ENCODE results near the gene PTPRJ. TPM values are rescaled to one million over a fixed set of nuclear protein-coding genes. Genes with fewer than 3 reads are reported as not detected.
A peak's percentile ranks its signal among the peaks of the same experiment; 100 is the strongest.

Gene PTPRJ
- total RNA-seq, 1 experiment from 2014 or later, result 11.0 TPM

DNA sequence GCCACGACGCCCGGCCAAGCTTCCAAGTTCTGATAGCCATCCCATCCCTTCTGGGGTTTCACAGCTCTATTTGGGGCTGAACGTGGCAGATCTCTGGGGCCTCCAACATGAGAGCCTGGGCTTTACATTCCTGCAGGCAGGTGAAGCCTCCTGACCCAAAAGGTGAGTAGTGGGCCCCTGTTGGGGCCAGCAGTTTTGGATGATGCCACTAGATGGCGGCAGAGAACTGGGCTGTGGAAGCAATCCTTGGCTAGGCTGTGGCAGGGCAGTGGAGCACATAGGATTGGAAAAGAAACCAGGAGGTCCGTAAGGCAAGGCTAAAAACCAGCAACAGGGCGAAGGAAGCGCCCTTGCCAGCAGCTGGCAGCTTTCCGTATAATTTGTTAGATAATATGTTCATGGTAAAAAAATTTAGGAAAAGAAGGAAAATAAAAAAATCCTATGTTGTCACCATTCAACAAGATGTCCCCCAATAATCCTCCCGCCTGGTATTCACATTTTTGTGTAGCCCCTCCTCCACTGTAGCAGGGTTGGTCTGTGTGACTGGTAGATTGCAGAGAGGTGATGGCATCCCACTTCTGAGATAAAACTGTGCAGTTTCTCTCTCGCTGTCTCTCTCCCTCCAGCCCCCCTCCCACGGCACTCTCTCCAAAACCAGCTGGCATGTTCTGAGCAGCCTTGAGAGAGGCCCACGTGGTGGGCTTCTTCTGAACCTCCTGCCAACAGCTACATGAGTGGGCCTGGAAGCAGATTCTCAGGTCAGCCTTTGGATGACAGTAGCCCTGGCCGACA, 192.7 kb downstream of the PTPRJ start:
- H3K4me1 ChIP-seq, result no peaks in the 10 kb centered on the region
- Mint-ChIP-seq H3K27me3 (ENCODE audit: insufficient read depth, unreplicated experiment) (peaks cover 3% of the 10 kb centered on the region), H3K36me3 (ENCODE audit: insufficient read depth, unreplicated experiment) (no peaks in the 10 kb centered on the region), H3K27ac (ENCODE audit: unreplicated experiment) (no peak overlapping the region), H3K9me3 (ENCODE audit: unreplicated experiment) (no peaks in the 10 kb centered on the region), H3K4me1 (ENCODE audit: low read depth, unreplicated experiment) (no peaks in the 10 kb centered on the region), H3K4me3 (ENCODE audit: unreplicated experiment) (no peak overlapping the region)
- H3K4me3 ChIP-seq (ENCODE audit: low read depth, low read length), result no peak overlapping the region
- TF ChIP-seq, protein P1, sequence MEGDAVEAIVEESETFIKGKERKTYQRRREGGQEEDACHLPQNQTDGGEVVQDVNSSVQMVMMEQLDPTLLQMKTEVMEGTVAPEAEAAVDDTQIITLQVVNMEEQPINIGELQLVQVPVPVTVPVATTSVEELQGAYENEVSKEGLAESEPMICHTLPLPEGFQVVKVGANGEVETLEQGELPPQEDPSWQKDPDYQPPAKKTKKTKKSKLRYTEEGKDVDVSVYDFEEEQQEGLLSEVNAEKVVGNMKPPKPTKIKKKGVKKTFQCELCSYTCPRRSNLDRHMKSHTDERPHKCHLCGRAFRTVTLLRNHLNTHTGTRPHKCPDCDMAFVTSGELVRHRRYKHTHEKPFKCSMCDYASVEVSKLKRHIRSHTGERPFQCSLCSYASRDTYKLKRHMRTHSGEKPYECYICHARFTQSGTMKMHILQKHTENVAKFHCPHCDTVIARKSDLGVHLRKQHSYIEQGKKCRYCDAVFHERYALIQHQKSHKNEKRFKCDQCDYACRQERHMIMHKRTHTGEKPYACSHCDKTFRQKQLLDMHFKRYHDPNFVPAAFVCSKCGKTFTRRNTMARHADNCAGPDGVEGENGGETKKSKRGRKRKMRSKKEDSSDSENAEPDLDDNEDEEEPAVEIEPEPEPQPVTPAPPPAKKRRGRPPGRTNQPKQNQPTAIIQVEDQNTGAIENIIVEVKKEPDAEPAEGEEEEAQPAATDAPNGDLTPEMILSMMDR (IDR thresholded peaks at IDR 0.05; ENCODE audit: insufficient read depth in 1 of 2, low read depth in 1 of 2, low read length in 1 of 2, severe bottlenecking in 1 of 2, unreplicated experiment in 1 of 2), result peak; percentile 96 to 97
- no peaks in the 10 kb centered on the region for H3K27me3 ChIP-seq (replicated peaks; ENCODE audit: control insufficient read depth, insufficient read depth, low read length)
- intact Hi-C loops (cut with micrococcal nuclease; ENCODE audit: unreplicated experiment), result loop anchor here (1.0 to 10.0 kb wide), 3 partner anchors 37 to 1352 kb away; no protein-coding TSS in a partner anchor
- CTCF ChIA-PET, result no interaction called here
- H3K9me3 ChIP-seq, result no peaks in the 10 kb centered on the region
- H3K36me3 ChIP-seq (ENCODE audit: control insufficient read depth, insufficient read depth, low read length), result no peaks in the 10 kb centered on the region
- BruUV-seq (replicated peaks), result no TSS peak
- POLR2A ChIA-PET, result no interaction called here
- peak; percentile 70 to 82 for DNase-seq

DNA sequence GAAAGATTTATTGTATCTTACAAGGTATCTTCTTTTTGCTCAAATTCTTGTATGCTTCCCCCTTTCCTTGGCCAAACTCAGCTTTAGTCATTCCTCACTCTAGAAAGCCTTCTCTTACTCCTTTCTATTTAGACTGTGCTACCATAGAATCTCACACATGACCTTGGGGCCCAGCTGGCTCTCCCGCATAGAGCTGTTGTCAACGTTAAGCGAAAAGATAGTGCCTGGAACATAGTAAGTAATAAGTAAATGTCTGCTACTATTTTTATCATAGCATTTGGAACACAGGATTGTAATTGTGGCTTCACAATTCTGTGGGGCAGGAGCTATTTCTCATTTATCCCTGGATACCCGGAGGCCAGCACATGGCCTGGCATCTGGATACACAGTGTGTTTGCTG, 197.3 kb downstream of the PTPRJ start:
- no peaks in the 10 kb centered on the region for H3K9me3 Mint-ChIP-seq (ENCODE audit: unreplicated experiment)
- ChIA-PET CTCF (no interaction called here), POLR2A (no interaction called here)
- Histone ChIP-seq H3K27me3 (replicated peaks; ENCODE audit: control insufficient read depth, insufficient read depth, low read length) (no peaks in the 10 kb centered on the region), H3K36me3 (ENCODE audit: control insufficient read depth, insufficient read depth, low read length) (no peaks in the 10 kb centered on the region), H3K4me1 (no peaks in the 10 kb centered on the region), H3K4me3 (ENCODE audit: low read depth, low read length) (no peak overlapping the region), H3K9me3 (no peaks in the 10 kb centered on the region)
- no peak overlapping the region for H3K27ac Mint-ChIP-seq (ENCODE audit: unreplicated experiment)
- BruUV-seq (replicated peaks), result no TSS peak
- TF ChIP-seq, protein P1 (IDR thresholded peaks at IDR 0.05; ENCODE audit: insufficient read depth in 1 of 2, low read depth in 1 of 2, low read length in 1 of 2, severe bottlenecking in 1 of 2, unreplicated experiment in 1 of 2), result no peak
- peaks cover 11% of the 10 kb centered on the region for H3K27me3 Mint-ChIP-seq (ENCODE audit: insufficient read depth, unreplicated experiment)
- DNase-seq, result no peak
- no peak overlapping the region for H3K4me3 Mint-ChIP-seq (ENCODE audit: unreplicated experiment)
- no peaks in the 10 kb centered on the region for H3K4me1 Mint-ChIP-seq (ENCODE audit: low read depth, unreplicated experiment)
- H3K36me3 Mint-ChIP-seq (ENCODE audit: insufficient read depth, unreplicated experiment), result no peaks in the 10 kb centered on the region
- intact Hi-C loops (cut with micrococcal nuclease; ENCODE audit: unreplicated experiment), result loop anchor here (10.0 kb wide), 1 partner anchor 1347 kb away; no protein-coding TSS in a partner anchor

DNA sequence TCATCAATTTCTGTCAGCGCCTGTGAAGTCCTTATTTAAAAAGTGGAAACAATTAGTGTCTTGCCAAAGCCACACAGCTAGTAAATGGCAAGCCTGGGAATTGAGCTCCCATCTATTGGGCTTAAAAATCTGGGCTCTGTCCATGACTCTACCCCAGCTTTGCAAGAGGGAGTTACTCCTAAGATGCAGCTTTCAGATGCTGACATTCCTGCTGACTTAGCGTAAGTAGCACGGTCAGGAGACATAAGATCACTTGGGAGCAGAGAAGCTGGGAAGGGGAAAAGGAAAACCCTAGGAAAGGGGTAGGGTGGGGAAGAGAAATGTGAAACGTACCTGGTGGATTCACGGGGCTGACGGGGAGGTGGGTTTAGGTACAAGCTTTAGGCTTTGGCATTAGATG, 200.3 kb downstream of the PTPRJ start:
- Histone ChIP-seq H3K27me3 (replicated peaks; ENCODE audit: control insufficient read depth, insufficient read depth, low read length) (no peaks in the 10 kb centered on the region), H3K9me3 (no peaks in the 10 kb centered on the region), H3K36me3 (ENCODE audit: control insufficient read depth, insufficient read depth, low read length) (no peaks in the 10 kb centered on the region), H3K4me3 (ENCODE audit: low read depth, low read length) (no peak overlapping the region), H3K4me1 (no peaks in the 10 kb centered on the region)
- H3K4me1 Mint-ChIP-seq (ENCODE audit: low read depth, unreplicated experiment), result no peaks in the 10 kb centered on the region
- H3K4me3 Mint-ChIP-seq (ENCODE audit: unreplicated experiment), result no peak overlapping the region
- intact Hi-C loops (cut with micrococcal nuclease; ENCODE audit: unreplicated experiment), result no loop called here
- TF ChIP-seq, protein P1 (IDR thresholded peaks at IDR 0.05; ENCODE audit: insufficient read depth in 1 of 2, low read depth in 1 of 2, low read length in 1 of 2, severe bottlenecking in 1 of 2, unreplicated experiment in 1 of 2), result no peak
- no peak overlapping the region for H3K27ac Mint-ChIP-seq (ENCODE audit: unreplicated experiment)
- POLR2A ChIA-PET, result no interaction called here
- no peak for DNase-seq
- H3K27me3 Mint-ChIP-seq (ENCODE audit: insufficient read depth, unreplicated experiment), result peaks cover 11% of the 10 kb centered on the region
- CTCF ChIA-PET, result no interaction called here
- no TSS peak for BruUV-seq (replicated peaks)
- no peaks in the 10 kb centered on the region for H3K9me3 Mint-ChIP-seq (ENCODE audit: unreplicated experiment)
- H3K36me3 Mint-ChIP-seq (ENCODE audit: insufficient read depth, unreplicated experiment), result no peaks in the 10 kb centered on the region

Measured in Caco-2 (cell line).